Lower leg skin (tissue), 3 donors: Measurements from ENCODE around the gene MIPEP.

ENCODE experiments used
- CTCF ChIP-seq, 3 donors: fragments of 450-650 bp; IDR thresholded peaks; one replicate each; pipeline ENCODE4 v1.5.1; 2016; ENCODE audit warnings: antibody characterized with exemption in 3 of 3, mild to moderate bottlenecking in 3 of 3, moderate library complexity in 2 of 3
- POLR2A ChIP-seq, 2 donors: fragments of 450-650 bp; IDR thresholded peaks; one replicate each; pipeline ENCODE4 v1.6.1; 2016 to 2017; ENCODE audit warnings: antibody characterized with exemption in 2 of 2, mild to moderate bottlenecking in 1 of 2, moderate library complexity in 1 of 2

- TF ChIP-seq CTCF (IDR thresholded peaks at IDR 0.05): no peak
- TF ChIP-seq POLR2A (IDR thresholded peaks at IDR 0.05): no peak
Measured at GRCh38 chr13:23808803-23809202, 80.4 kb downstream of the MIPEP start.
